GM20431 (cell line): Measurements from ENCODE around the gene SHE.

ENCODE experiments used
- in situ Hi-C: fragments of 300-500 bp; cut with MseI, MboI; formaldehyde crosslinking; loops from one replicate; pipeline ENCODE4 v1.15.0; 2020; ENCODE audit warnings: low sequenced_read_pairs; ENCODE audit not compliant: unreplicated experiment

The SHE gene

DNA sequence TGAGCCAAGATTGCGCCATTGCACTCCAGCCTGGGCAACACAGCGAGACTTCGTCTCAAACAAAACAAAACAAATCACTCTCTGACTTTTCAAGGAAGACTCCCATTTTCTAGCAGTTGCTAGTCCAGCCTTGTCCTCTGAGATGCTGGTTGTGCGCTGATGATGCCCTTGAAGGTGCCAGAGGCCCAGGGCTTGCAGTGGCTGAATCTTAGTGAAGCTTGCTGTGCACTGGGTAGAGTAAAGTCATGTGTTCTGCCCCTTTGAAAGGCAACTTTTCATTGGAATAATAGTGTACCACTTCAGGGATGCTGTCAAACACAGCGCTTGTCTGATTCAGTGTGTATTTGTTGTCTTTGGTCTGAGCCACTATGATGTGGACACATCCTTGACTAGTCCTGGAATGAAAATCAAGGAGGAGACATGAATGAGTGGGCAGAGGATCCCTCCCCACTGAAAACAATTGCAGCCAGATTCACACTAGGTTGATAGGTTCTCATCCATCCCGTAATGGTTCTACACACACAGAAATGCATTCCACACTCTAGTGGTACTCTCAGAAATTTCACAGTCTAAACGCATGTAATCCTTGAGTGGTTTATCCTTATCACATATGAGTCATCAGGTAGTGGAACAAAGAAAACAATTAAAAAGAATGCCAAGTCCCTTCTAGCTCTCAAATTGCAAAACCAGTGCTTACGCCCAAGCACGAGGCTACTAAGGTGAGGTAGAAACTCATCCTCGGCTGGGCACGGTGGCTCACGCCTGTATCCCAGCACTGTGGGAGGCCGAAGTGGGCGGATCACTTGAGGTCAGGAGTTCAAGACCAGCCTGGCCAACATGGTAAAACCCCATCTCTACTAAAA lies 18.0 kb downstream of the SHE start:
- in situ Hi-C loops = loop anchor here (10.0 kb wide), 1 partner anchor 61 kb away; no protein-coding TSS in a partner anchor

DNA sequence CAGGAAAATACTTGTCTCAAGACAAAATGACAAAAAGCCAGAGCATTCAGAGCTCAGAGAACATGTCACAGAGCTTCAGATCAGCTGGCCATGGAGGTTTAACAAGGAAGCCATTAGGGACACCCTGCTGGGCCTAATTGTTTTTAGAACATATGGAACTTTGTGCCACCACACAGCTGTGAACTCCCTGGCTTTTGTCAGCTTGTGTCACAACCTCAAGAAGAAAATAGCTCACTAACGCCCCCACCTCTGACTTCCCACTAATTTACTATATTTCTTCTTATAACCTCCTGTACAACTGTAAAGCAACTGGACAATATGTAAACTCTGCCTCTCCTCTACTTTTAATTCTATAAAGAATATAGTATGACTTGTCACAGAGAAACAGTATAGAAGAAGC lies 21.2 kb downstream of the SHE start:
- in situ Hi-C loops = loop anchor here (10.0 kb wide), 1 partner anchor 64 kb away; no protein-coding TSS in a partner anchor

DNA sequence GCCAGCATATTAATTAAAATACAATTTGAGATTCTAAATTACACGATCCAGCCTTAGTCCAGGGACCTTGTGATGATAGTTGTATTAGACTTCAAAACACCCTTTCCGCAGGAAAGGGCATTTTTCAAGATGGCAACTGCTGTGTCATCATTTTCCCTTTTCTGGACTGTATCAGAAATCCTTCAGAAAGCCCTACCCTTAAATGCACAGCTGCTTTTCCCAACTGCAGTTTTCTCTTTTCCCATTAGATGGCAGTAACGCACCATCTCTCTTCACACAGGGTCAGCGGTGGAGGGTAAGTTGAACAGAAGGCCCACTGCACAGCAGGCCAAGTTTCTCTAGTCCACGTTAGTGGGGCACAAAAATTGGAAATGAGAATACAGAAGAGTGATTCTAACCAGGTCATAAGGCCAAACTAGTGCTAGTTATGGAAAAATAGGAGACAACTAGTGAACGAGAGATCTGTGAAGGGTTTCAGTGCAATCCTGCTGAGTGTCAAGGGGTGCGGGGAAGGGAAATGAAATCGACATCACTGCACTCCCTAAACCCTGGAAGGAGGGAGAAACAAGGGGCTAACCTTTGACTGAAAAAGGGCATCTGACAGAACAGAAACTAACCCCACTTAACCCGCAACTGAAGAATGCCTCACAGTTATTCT lies 22.3 kb downstream of the SHE start:
- in situ Hi-C loops = loop anchor here (10.0 kb wide), 1 partner anchor 65 kb away; no protein-coding TSS in a partner anchor

DNA sequence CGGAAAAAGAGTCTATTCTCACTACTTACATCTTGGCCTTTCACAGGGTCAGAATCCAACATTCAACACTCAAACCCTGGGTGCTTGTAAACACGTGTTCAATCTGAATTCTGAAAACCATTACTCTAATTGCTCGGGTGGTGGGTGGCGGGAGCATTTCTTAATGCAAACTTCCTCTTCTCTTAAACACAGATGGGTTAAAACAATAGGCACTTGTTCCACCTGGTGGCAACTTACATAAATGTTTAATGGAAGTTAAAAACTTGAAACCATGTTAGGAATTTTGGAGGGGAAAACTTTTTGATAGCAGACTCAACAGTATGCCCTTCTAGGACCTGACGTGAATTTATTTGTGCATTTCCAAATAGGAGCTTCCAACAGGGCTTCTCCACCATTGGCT lies 23.6 kb downstream of the SHE start:
- in situ Hi-C loops = no loop called here

DNA sequence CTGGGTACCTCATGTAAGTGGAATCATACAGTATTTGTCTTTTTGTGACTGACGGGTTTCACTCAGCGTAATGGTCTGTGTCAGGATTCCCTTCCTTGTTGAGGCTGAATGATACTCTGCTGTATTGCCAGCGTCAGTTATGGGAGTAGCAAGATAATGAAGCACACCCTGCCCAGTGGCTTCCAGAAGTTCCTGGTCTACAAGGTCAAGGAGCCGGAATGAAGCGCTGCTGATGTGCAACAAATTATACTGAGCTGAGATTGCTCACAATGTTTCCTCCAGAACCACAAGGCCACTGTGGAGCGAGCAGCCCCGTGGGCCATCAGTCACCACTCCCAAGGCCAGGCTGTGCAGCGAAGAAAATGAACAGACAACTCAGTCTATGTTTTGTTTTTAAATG lies 24.2 kb downstream of the SHE start:
- in situ Hi-C loops = no loop called here

DNA sequence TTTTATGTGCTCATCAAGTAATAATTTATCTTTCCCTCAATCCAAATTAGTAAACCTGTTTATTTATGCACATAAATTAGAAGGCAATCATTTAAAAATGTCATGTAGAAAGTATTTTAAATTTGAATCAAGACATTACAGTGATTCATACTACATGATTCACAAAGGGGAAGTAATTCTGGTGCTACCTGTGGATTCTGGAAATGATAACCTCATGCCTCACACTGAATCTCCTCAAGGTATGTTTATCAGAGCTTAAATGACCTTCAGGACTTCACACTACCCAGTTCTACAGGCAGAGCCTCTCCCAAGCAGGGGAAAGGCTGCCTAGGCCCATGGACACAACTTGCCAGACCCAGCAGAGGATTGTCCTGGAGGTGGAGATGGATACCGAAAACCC lies 25.4 kb downstream of the SHE start:
- in situ Hi-C loops = no loop called here

DNA sequence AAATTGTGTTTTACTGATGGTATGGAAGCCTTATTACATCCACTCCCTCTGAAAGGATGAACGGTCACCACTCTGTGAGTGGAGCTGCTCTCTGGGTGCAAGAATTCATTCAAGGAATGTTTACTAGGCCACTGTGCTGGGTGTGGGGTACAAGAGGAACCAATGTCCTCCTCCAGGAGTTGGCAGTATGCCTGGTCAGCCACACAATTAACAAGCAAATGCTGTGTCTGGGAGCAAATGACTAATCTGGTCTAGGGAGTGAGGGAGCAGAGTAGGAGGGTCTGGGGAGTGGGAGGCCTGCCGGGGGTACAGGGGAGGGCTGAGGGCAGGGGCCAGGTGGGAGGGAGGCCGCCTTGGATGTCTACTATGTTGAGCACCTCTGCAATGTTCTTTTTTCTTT lies 27.4 kb downstream of the SHE start:
- in situ Hi-C loops = no loop called here

DNA sequence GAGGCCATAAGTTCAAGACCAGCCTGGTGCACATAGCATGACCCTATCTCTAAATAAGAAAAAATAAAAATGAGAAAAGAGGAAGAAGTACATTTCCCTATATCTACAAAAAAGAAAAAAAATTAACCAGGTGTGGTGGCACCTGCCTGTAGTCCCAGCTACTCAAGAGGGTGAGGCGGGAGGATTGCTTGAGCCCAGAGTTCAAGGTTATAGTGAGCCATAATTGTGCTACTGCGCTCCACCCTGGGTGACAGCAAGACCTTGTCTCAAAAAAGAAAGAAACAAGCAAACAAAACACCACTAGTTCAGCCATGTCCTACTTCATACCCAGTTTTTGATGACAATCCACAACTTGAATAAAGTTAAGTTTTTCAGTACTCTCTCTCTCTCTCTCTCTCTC lies 30.9 kb downstream of the SHE start:
- in situ Hi-C loops = no loop called here

DNA sequence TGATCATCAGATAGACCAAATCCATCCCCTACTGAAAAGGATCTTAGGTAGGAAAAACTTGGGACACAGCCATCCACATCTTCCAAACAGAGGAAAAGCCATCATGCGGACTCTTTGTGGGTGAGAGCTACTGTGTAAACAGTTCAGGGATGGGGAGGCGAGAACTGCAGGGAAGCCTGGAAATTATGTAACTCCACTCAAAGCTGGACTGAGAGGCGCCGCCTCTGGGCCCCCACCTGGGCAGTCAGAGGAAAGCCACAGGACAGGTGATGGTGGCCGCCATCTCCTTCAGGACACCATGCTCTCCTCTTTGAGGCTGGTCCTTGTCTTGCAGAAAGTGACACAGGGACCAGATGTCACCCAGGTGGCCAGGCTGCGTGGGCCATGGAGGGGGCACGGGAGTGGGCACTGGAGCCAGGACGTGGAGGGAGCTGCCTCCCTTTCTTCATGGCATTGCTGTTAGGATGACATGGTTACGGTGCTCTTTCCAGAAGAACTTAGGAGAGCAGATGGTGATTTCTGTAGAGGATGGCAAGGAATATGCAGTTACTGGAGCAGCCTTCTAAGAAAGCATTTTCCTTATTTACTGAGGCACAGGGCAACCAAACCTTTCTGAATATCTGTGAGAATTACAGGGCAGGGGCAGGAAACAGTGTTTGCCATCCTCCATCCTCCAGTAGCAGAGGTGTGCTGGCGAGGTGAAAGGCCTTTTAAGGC lies 32.2 kb downstream of the SHE start:
- in situ Hi-C loops = no loop called here

DNA sequence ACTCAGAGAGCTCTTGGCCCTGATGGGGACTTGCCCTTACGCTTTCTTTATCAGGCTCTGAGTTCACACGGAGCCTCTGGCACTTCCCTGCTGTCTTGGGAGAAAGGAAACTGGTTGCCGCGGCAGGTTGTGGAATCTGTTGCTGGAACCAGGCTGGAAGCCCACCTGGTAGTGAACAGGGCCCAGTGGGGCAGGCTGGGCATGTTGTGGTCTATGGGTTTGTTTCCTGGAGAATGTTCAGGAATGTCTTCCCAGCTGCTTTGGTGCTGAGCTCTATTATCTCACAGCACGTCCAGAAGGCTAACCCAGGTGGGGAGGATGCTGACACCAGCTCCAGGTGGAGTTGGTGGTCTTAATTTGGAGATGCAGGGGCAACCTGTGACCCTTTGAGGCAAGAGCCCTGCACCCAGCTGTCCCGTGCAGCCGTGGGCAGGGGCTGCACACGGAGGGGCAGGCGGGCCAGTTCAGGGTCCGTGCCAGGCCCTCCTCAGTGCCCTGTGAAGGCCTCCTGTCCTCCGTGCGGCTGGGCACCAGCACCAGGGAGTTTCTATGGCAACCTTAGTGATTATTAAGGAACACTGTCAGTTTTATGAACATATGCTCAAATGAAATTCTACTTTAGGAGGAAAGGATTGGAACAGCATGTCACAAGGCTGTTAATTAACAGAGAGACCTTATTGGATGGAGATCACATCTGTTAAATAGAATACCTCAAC lies 33.5 kb downstream of the SHE start:
- in situ Hi-C loops = no loop called here

DNA sequence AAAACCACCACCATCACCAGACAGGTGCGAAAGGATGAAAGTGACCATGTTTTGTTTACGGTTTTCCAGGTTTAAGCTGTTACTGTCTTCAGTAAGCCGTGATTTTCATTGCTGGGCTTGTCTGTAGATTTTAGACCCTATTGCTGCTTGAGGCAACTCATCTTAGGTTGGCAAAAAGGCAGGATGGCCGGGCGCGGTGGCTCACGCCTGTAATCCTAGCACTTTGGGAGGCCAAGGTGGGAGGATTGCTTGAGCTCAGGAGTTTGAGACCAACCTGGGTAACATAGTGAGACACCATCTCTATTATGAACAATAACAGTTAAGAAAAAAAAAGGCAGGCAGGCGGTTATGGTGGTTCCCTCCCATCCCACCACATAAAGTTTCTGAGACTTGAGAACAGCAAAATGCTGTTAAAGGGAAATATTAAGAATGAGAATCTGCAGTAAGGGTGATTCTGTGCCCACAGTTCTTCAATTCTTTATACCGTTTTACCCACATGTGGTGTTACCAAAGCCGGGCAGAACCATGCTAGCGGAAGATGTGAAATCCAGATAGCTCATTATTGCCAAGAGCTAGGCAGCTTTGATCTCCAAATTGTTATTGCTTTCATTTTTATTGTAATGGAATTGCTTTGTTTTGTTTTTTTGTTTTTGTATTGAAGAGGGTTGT lies 34.6 kb downstream of the SHE start:
- in situ Hi-C loops = no loop called here

DNA sequence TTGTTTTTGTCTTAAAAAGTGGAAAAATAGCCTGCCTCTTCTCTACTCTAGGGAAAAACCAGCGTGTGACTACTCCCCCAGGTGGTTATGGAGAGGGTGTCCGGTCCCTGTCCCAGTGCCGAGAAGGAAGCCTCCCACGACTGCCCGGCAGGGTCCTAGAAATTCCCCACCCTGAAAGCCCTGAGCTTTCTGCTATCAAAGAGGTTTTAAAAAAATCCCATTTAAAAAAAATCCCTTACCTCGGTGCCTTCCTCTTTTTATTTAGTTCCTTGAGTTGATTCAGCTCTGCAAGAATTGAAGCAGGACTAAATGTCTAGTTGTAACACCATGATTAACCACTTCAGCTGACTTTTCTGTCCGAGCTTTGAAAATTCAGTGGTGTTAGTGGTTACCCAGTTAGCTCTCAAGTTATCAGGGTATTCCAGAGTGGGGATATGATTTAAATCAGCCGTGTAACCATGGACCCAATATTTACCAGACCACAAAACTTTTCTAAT lies 35.2 kb downstream of the SHE start:
- in situ Hi-C loops = no loop called here

DNA sequence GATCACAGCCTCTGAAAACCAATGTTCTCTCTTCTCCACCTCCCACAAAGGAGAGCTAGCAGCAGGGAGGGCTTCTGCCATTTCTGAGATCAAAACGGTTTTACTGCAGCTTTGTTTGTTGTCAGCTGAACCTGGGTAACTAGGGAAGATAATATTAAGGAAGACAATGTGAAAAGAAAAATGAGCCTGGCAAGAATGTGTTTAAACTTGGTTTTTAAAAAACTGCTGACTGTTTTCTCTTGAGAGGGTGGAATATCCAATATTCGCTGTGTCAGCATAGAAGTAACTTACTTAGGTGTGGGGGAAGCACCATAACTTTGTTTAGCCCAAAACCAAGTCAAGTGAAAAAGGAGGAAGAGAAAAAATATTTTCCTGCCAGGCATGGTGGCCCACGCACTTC lies 36.0 kb downstream of the SHE start:
- in situ Hi-C loops = no loop called here

DNA sequence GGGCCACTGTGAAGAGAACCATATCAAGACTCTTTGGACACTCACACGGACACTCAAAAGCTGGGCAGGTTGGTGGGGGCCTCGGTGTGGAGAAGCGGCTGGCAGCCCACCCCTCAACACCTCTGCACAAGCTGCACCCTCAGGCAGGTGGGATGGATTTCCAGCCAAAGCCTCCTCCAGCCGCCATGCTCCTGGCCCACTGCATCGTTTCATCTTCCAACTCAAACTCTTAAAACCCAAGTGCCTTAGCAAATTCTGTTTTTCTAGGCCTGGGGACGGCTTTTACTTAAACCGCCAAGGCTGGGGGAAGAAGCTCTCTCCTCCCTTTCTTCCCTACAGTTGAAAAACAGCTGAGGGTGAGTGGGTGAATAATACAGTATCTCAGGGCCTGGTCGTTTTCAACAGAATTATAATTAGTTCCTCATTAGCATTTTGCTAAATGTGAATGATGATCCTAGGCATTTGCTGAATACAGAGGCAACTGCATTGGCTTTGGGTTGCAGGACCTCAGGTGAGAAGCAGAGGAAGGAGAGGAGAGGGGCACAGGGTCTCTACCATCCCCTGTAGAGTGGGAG lies 36.5 kb downstream of the SHE start:
- in situ Hi-C loops = no loop called here

DNA sequence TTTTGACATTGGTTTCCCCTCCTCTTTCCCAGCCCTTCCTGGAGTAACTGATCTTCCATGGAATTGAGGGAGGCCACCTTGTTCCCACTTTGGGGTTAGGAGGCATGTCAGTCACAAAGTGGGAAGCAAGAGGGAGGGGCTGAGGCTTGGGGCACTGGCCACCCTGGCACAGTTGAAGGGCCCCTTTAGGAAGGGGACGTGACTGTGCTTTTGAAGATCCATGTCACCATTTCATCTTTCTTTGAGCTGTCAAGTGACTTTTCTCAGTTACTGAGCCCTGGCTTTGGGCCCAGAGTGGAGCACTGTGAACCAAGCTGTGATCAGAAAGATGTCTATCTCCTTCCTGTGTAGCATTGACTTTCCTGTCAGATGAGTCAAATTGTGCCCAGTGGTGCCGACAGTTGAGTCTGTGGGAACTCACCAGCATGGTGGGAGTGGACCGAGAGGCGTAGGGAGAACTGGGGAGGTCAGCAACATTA lies 38.7 kb downstream of the SHE start:
- in situ Hi-C loops = no loop called here

DNA sequence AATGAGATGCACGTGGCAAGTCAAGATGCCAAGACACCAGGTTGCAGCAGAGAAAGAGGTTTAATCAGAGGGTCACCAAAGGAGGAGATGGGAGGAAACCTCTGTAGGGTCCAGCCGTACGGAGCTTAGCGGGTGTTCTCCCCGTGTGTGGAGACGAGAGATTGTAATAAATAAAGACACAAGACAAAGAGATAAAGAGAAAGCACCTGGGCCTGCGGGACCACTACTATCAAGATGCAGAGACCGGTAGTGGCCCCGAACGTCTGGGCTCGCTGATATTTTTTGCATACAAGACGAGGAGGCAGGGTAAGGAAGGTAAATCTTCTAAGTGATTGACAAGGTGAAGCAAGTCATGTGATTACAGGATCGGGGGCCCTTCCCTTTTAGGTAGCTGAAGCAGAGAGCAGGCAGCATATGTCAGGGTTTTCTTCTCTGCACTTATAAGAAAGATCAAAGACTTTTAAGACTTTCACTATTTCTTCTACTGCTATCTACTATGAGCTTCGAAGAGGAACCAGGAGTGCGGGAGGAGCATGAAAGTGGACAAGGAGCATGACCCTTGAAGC lies 41.4 kb downstream of the SHE start:
- in situ Hi-C loops = no loop called here

DNA sequence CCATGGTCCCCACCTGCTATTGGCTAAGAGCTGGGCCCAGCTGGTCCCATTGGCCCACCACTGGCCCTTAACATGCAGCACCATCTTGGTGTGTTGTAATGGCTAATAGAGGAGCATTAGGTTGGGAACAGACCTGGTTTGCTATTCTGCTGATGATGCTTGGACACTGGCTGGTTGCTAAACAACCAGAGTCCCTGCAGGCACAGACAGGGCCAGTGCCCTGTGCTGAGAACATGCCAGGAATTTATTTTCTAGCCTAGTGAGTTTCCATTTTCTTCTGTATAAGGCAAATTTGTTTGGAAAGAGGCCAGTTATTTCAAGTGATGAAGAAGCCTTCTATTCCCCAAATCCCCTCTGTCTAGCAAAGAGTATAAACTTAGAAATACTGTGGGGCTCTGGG lies 43.1 kb downstream of the SHE start:
- in situ Hi-C loops = no loop called here

DNA sequence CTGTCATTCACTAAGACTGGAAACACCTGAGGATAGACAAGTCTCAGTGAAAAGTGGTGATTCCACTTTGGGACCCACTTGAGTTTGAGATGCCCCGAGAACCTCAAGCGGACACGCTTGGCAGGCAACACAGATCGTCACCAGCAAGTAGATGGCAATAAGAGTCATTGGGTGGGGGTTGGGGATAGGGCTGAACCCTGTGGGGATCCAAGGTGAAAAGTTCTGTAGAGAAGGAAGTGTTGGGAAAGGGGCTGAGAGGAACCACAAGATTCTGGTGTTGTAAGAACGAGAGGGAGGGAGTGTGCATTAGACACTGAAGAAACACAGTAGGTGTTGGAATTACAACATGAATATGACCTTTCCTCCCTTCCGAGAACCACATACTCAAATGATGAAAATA lies 45.6 kb downstream of the SHE start:
- in situ Hi-C loops = no loop called here
